Fibroblast of the aortic adventitia (primary cell): ENCODE results near the gene ACADVL. TPM values are rescaled to one million over a fixed set of nuclear protein-coding genes. Genes with fewer than 3 reads are reported as not detected.

Source experiments
- DNase-seq: peaks from one replicate; pipeline ENCODE4 v3.0.0-alpha.2; 2010; ENCODE audit warnings: low read depth
- H3K4me3 ChIP-seq: 2 replicates; pipeline ENCODE4 v1.5.1; 2011; ENCODE audit warnings: low read depth, mild to moderate bottlenecking, control low read depth, low read length, moderate library complexity
- total RNA-seq: library from RNA; depleted of rRNA; stranded (reverse); fragments of >200 nt; gene quantifications from 2 replicates; pipeline ENCODE4 v1.2.3, GENCODE V29; 2012; ENCODE audit warnings: low replicate concordance
- TF ChIP-seq, protein P1 (sequence below): IDR thresholded peaks from 2 replicates; pipeline ENCODE4 v1.5.1; 2011; ENCODE audit warnings: mild to moderate bottlenecking, low read length, control low read depth, inconsistent platforms; ENCODE audit not compliant: insufficient read depth

The ACADVL gene
- total RNA-seq, 1 donor = 210 TPM

DNA sequence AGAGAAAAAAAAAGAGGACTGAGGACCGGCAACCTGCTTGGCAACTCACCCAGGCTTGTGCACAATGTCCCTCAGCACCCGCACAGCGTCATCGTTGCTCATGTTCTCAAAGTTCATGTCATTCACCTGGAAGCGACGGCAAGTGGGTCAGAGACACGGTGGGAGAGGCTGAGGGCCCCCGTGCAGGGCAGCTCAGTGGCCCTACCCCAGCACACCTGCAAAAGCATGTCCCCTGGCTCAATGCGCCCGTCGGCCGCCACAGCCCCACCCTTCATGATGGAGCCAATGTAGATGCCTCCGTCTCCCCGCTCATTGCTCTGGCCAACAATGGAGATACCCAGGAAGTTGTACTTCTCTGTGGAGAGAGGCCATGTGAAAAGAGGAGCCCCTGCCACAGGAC, 9.2 kb downstream of the ACADVL start:
- DNase-seq = no peak
- H3K4me3 ChIP-seq = no peak overlapping the region
- TF ChIP-seq, protein P1, sequence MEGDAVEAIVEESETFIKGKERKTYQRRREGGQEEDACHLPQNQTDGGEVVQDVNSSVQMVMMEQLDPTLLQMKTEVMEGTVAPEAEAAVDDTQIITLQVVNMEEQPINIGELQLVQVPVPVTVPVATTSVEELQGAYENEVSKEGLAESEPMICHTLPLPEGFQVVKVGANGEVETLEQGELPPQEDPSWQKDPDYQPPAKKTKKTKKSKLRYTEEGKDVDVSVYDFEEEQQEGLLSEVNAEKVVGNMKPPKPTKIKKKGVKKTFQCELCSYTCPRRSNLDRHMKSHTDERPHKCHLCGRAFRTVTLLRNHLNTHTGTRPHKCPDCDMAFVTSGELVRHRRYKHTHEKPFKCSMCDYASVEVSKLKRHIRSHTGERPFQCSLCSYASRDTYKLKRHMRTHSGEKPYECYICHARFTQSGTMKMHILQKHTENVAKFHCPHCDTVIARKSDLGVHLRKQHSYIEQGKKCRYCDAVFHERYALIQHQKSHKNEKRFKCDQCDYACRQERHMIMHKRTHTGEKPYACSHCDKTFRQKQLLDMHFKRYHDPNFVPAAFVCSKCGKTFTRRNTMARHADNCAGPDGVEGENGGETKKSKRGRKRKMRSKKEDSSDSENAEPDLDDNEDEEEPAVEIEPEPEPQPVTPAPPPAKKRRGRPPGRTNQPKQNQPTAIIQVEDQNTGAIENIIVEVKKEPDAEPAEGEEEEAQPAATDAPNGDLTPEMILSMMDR = no peak

DNA sequence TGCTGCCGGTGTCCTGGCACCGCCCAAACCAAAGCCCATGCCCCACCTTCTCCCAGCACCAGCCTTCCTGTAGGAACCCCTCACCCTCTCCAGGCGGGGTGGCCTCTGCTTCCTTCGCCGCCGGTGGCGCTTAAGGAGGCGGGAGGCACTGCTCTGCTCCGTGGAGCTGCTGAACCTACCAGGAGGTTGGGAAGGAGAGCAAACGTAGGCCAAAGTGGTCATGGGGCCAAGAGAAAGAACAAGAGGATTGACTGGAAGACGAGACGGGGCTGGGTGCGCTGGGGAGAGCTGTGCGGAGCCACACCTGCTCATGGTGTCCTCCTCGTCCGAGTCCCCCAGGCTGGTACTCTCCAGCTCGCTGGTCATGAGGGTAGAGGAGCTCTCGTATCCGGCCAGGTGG, 9.8 kb downstream of the ACADVL start:
- DNase-seq = no peak

DNA sequence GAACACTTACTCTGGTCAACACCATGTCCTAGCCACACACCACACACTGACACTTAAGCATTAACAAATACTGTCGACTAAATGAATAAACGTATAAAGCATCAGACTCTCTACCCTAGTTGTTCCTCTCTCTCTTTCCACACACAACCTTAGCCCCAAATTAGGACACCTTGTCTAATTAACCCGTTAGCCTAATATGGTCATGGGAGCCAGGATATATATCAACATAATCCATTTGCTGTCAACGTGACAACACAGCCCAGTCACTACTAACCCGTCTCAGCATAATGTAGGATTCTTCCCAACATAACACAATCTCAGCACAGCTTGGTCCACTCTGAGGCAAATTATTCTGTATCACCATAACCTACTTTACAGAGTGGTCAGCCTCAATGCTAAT, 12.4 kb downstream of the ACADVL start:
- TF ChIP-seq, protein P1 = no peak
- DNase-seq = no peak
- peak overlapping the region; percentile 55 for H3K4me3 ChIP-seq

More for the DNA sequence above, 9.8 kb downstream of the ACADVL start:
- no peak overlapping the region for H3K4me3 ChIP-seq
- TF ChIP-seq, protein P1 = no peak

GRCh38 chr17:7233701-7234082, 14.0 kb downstream of the ACADVL start:
- peak overlapping the region; percentile 94 for H3K4me3 ChIP-seq
- TF ChIP-seq, protein P1 = no peak
- no peak for DNase-seq

DNA sequence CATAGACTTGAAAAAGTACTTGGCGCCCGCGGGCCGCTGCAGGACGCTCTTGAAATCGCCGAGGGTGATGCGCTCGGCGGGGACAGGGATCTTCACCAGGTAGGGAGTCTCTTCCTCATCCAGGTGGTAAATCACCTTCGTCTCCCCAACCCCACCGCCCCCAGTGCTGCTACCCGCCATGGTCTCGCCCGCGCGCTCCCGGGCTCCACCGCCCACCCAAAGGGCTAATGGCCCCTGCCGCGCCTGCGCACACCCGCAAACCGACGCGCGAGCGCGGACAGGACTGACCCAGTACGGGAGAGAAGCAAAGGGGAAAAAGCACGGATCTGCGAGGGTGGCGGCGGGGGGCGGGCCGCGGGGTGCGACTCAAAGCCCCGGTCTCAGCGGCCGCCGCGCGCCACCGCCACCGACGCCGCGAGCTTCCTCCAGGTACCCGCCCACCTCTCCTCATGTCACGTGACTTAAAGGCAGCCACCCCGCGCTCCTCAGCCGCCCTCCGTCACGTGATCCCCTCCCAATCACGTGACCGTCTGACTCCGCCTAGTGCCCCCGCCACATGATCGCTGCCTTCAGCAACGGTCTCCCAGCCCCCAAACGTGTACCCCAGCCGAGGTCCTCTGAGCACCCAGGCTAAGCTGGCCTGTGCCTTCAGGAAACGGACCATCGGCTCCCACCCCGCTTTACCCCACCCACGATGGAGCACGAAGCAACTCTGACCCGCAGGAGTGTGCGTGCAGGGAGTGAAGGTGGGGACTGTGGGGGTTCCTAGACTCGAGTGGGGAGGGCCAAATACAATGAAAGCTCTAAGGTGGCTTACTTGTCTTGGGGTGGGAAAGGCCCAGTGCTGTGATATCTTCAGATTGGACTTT, 14.6 kb downstream of the ACADVL start, which contains the start of gene DVL2:
TSS of gene DVL2 (minus strand) at position 435 of the 869 bp plus-strand sequence. CDS start at position 180, 255 bp downstream.
- H3K4me3 ChIP-seq = peak within 1 kb of the TSS; percentile 94
- TF ChIP-seq, protein P1 = no peak

GRCh38 chr17:7235693-7236665, 16.2 kb downstream of the ACADVL start:
- DNase-seq = no peak
- H3K4me3 ChIP-seq = no peak overlapping the region
- TF ChIP-seq, protein P1 = no peak

More for the DNA sequence above, 14.6 kb downstream of the ACADVL start, which contains the start of gene DVL2:
- peak; percentile 93 for DNase-seq
